Measurements from ENCODE around the gene PRICKLE2. TPM values are rescaled to one million over a fixed set of nuclear protein-coding genes. Genes with fewer than 3 reads are reported as not detected.

PRICKLE2 gene
- total RNA-seq, 8 experiments from 2014 or later = 2.1 to 43.1 (median 12.0) TPM

DNA sequence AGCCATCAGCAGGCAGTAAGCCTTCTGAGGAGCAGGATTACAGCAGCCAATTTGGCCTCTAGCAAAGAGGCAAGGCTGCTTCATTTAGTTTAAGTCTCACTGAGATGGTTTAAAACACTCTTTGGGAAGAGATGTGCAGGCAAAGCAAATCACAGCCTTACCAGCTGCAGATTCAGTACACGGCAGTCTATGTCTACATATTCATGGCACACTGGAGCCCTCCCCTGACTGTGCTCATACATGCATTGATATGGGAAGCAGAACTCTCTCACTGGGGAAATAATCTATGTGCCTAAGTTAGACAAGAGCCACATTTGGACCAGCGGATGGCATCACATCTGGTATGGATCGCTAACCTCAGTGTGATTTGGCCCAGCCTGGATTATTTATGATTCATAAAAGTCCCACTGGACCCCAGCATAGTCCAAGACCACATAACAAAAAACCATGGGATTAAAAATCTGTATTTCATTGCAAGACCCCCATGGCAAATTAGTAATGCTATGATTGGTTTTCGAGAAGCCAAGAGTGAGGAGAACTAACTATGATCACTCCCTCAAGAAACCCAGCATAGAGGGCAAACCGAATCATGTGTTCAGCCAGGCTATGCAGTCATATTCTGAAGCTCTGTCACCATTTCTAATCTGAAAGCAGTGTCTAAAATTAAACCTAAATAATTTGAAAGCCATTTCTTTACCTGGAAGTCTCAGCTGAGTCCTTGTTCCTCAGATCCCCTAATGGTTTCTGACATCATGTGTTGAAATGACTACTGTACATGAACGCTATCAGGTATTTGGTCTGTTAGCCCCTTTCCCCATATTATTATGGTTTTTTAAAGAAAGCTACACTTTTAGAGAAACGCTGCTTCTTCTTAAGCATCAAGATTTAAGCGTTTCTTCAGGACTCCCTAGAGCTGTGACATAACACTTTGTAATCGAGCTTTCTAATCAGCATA, 1.2 kb downstream of the PRICKLE2 start:
- peak; percentile 38 to 73 (median 44) for ATAC-seq (replicated peaks in 6 of 8)
- WGBS, 10 experiments = 21 to 80% (median 36%) methylated on average over 1 to 7 of the region's 9 CpGs
- in situ Hi-C loops (cut with MboI; ENCODE audit: low pct_unique_long_range_greater_than_20kb in 2 of 9, low sequenced_read_pairs in 9 of 9, unreplicated experiment in 9 of 9) = loop anchor here in 2 of 9 experiments (25.0 kb wide), 1 partner anchor 187 kb away; no protein-coding TSS in a partner anchor
- Histone ChIP-seq H3K27ac (peak overlapping the region; percentile 53), H3K4me3 (peak overlapping the region; percentile 35 to 44 (median 38)), H3K4me1 (replicated peaks in 1 of 2) (peaks cover 43 to 51% of the 10 kb centered on the region in 2 donors)

DNA sequence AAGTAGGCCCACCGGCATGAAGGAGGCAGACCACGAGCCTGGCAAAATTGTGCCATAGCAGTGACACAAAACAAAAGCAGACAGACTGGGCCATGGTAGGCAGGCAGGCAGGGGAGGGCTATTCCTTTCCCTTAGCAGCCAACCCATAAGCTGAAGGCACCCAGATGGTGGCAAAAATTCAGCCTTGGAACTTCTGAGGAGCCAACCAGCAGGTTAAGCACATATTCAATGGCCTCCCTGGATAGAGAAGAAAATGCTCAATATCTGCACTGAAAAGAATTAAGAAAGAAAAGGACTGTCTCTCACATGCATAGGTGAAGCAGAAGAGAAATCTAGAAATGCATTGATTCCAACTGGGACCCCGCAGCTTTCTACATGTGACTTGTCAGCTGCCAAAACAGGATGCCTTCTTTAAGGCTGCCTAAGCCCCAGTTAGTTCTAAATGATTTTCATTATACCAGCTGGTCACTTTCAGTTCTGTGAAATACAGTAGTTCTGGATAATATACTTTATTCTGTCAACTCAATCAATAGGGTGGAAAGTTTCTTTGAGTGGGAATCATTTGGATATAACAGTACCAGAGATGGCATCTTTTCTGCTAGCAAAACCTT, 2.7 kb downstream of the PRICKLE2 start:
- peak overlapping the region; percentile 35 to 44 (median 38) for H3K4me3 ChIP-seq
- peaks cover 43 to 55% of the 10 kb centered on the region in 2 donors for H3K4me1 ChIP-seq (replicated peaks in 1 of 2)
- 79 to 100% (median 86%) methylated on average over 1 to 3 of the region's 3 CpGs; no CpG with 5 or more reads in 2 of the 10 experiments for WGBS, 10 experiments
- H3K27ac ChIP-seq = no peak overlapping the region
- in situ Hi-C loops (cut with MboI; ENCODE audit: low pct_unique_long_range_greater_than_20kb in 2 of 9, low sequenced_read_pairs in 9 of 9, unreplicated experiment in 9 of 9) = loop anchor here in 2 of 9 experiments (25.0 kb wide), 1 partner anchor 185 kb away; no protein-coding TSS in a partner anchor
- no peak for ATAC-seq (replicated peaks in 6 of 8)

DNA sequence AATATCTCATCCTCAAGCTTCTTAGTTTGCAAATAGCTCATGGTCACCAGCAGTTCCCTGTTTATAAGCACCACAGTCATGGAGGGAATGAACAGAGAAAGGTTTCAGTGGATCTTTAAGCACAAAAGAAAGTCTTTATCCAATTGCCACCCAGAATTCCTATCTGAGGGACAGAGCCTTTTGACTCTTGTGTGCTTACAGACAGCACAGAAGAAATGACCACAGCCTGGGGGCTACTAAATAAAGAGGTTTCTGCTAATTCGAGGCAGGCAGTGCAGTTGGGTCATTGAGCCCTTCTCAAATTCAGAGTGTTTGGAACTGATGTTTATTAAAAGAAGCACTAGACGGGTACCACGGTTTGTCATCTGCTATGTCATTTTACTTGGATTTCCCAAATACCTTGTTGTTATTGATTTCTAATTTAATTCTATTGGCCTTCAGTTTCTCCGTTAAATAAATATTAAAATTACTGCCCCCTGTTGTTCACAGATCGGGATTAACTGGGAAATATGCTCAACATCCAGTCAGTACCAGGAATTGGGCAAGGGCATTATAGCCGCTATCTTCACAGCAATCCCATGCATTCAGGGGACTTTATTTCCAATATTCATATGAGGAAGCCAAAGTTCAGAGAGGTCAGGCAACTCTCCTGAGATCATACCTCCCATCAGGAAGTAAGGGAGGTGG, 3.6 kb downstream of the PRICKLE2 start:
- Histone ChIP-seq H3K4me1 (replicated peaks in 1 of 2) (peaks cover 42 to 50% of the 10 kb centered on the region in 2 donors), H3K27ac (no peak overlapping the region), H3K4me3 (peak overlapping the region; percentile 11 to 44 (median 38))
- ATAC-seq (replicated peaks in 6 of 8) = no peak
- in situ Hi-C loops (cut with MboI; ENCODE audit: low pct_unique_long_range_greater_than_20kb in 2 of 9, low sequenced_read_pairs in 9 of 9, unreplicated experiment in 9 of 9) = loop anchor here in 2 of 9 experiments (25.0 kb wide), 1 partner anchor 184 kb away; no protein-coding TSS in a partner anchor
- 47 to 83% (median 68%) methylated on average over 2 to 6 of the region's 6 CpGs; no CpG with 5 or more reads in 1 of the 10 experiments for WGBS, 10 experiments

- Histone ChIP-seq H3K27ac (no peak overlapping the region), H3K4me1 (replicated peaks in 1 of 2) (peaks cover 46 to 50% of the 10 kb centered on the region in 2 donors), H3K4me3 (peak overlapping the region in 3 of 5 donors; percentile 4 to 42 (median 38))
- in situ Hi-C loops (cut with MboI; ENCODE audit: low pct_unique_long_range_greater_than_20kb in 2 of 9, low sequenced_read_pairs in 9 of 9, unreplicated experiment in 9 of 9) = loop anchor here in 2 of 9 experiments (25.0 kb wide), 1 partner anchor 183 kb away; no protein-coding TSS in a partner anchor
- no peak for ATAC-seq (replicated peaks in 6 of 8)
- WGBS, 10 experiments = 0 to 66% (median 50%) methylated on average over 1 to 8 of the region's 8 CpGs; no CpG with 5 or more reads in 1 of the 10 experiments
Observed at GRCh38 chr3:64220161-64220914, 4.9 kb downstream of the PRICKLE2 start.

GRCh38 chr3:64218746-64219145, 6.5 kb downstream of the PRICKLE2 start:
- 17 to 60% (median 41%) methylated on average over 1 to 3 of the region's 4 CpGs; no CpG with 5 or more reads in 4 of the 10 experiments for WGBS, 10 experiments
- no peak overlapping the region for H3K4me3 ChIP-seq
- peaks cover 45 to 50% of the 10 kb centered on the region in 2 donors for H3K4me1 ChIP-seq (replicated peaks in 1 of 2)
- ATAC-seq (replicated peaks in 6 of 8) = no peak
- in situ Hi-C loops (cut with MboI; ENCODE audit: low pct_unique_long_range_greater_than_20kb in 2 of 9, low sequenced_read_pairs in 9 of 9, unreplicated experiment in 9 of 9) = loop anchor here in 2 of 9 experiments (25.0 kb wide), 1 partner anchor 181 kb away; no protein-coding TSS in a partner anchor
- no peak overlapping the region for H3K27ac ChIP-seq

DNA sequence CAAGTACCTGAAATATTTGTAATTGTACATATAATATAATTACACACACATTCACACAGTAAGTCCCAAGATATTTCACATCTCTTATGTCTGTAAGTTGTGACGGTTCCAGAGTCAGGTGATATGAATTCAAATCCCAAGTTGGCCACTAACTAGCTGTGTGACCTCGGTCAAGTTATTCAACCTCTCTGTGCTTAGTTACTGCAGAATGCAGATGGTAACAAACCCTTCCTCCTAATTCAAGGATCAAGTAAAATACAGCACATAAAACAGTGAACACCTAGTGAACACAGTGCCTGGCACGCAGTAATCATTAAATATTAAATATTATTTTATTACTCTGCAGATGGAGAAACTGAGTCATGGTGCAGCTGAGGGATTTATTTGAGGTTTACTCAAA, 6.9 kb downstream of the PRICKLE2 start:
- in situ Hi-C loops (cut with MboI; ENCODE audit: low pct_unique_long_range_greater_than_20kb in 2 of 9, low sequenced_read_pairs in 9 of 9, unreplicated experiment in 9 of 9) = loop anchor here in 2 of 9 experiments (25.0 kb wide), 1 partner anchor 181 kb away; no protein-coding TSS in a partner anchor
- Histone ChIP-seq H3K4me3 (no peak overlapping the region), H3K27ac (no peak overlapping the region), H3K4me1 (replicated peaks in 1 of 2) (peaks cover 45 to 50% of the 10 kb centered on the region in 2 donors)
- 29 to 100% (median 69%) methylated on average over 1 to 3 of the region's 3 CpGs; no CpG with 5 or more reads in 1 of the 10 experiments for WGBS, 10 experiments
- no peak for ATAC-seq (replicated peaks in 6 of 8)

DNA sequence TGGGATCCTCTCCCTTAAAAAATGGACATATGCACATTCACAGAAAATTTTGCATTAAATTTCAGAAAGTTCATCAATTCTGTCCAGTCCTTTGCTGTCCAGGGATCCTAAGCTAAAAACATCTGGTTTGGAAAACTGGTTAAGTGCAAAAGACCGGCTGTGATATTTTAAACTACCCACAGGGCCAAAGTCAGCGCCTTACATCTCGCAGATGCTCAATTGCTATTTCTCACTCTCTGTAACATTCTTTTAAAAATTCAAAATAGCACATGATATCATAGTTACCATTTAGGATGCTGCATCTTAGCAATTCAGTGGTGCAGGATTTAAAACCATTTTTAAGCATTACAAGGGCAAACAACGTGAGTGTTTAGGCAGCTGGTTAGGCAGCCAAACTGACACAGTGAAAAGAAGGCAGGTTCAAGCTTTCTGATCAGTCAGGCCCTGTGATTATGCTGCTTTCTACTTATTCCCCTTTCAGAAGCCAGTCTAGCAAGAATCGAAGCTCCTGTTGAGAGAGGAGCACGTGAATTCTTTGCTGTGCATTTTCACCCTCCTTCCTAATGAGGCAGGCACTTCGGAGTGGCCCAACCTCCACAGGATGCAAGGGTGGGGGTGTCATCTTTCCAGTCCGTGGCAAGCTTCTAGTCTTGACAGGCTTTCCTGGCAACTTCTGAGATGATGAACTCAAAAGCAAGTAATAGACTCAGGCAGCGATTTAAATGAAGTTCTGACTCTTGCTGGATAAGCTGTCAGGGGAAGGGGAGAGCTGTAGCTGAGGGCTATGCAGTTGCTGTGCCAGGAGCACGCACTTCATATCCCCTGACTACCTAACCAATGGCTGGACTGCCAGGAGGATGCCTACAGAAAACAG, 8.8 kb downstream of the PRICKLE2 start:
- H3K27ac ChIP-seq = no peak overlapping the region

GRCh38 chr3:64215559-64215958, 9.7 kb downstream of the PRICKLE2 start:
- peaks cover 24 to 30% of the 10 kb centered on the region in 2 donors for H3K4me1 ChIP-seq (replicated peaks in 1 of 2)
- WGBS, 10 experiments = 86 to 100% (median 98%) methylated on average over 2 to 3 of the region's 3 CpGs
- no peak overlapping the region for H3K27ac ChIP-seq
- no peak for ATAC-seq (replicated peaks in 6 of 8)
- in situ Hi-C loops (cut with MboI; ENCODE audit: low pct_unique_long_range_greater_than_20kb in 2 of 9, low sequenced_read_pairs in 9 of 9, unreplicated experiment in 9 of 9) = loop anchor here in 2 of 9 experiments (25.0 kb wide), 1 partner anchor 178 kb away; no protein-coding TSS in a partner anchor
- H3K4me3 ChIP-seq = no peak overlapping the region

More for the DNA sequence above, 8.8 kb downstream of the PRICKLE2 start:
- H3K4me1 ChIP-seq (replicated peaks in 1 of 2) = peaks cover 34 to 39% of the 10 kb centered on the region in 2 donors
- H3K4me3 ChIP-seq = no peak overlapping the region
- in situ Hi-C loops (cut with MboI; ENCODE audit: low pct_unique_long_range_greater_than_20kb in 2 of 9, low sequenced_read_pairs in 9 of 9, unreplicated experiment in 9 of 9) = loop anchor here in 2 of 9 experiments (25.0 kb wide), 1 partner anchor 179 kb away; no protein-coding TSS in a partner anchor
- WGBS, 10 experiments = 0 to 93% (median 35%) methylated on average over 1 to 10 of the region's 10 CpGs
- peak; percentile 32 to 93 (median 85) for ATAC-seq (replicated peaks in 6 of 8)

DNA sequence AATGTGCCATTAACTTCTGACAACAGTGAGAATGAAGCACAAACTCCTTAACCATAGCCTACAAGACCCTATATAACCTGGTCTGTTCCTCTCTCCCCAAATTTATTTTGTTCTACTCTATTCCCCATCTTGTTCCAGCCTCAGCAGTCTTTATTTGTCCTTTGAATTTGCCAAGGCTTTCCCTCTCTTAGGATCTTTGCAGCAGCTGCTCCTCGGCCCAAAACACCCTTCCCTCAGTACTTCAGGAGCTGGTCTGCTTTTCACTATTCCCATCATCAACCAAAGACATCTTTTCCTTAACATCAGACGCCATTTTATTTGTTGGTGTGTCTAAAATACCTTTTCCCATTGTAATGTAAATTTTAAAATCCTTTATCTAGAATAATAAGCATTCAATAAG, 10.2 kb downstream of the PRICKLE2 start:
- ATAC-seq (replicated peaks in 6 of 8) = no peak
- Histone ChIP-seq H3K27ac (no peak overlapping the region), H3K4me3 (no peak overlapping the region), H3K4me1 (replicated peaks in 1 of 2) (peaks cover 20 to 25% of the 10 kb centered on the region in 2 donors)
- in situ Hi-C loops (cut with MboI; ENCODE audit: low pct_unique_long_range_greater_than_20kb in 2 of 9, low sequenced_read_pairs in 9 of 9, unreplicated experiment in 9 of 9) = loop anchor here in 2 of 9 experiments (25.0 kb wide), 1 partner anchor 178 kb away; no protein-coding TSS in a partner anchor
- 10 to 100% (median 62%) methylated on average over 1 to 2 of the region's 2 CpGs; no CpG with 5 or more reads in 2 of the 10 experiments for WGBS, 10 experiments

- H3K4me1 ChIP-seq (replicated peaks in 1 of 2) = peaks cover 18 to 19% of the 10 kb centered on the region in 2 donors
- in situ Hi-C loops (cut with MboI; ENCODE audit: low pct_unique_long_range_greater_than_20kb in 2 of 9, low sequenced_read_pairs in 9 of 9, unreplicated experiment in 9 of 9) = loop anchor here in 2 of 9 experiments (25.0 kb wide), 1 partner anchor 177 kb away; no protein-coding TSS in a partner anchor
- WGBS, 10 experiments = 0 to 100% (median 81%) methylated on average over 1 to 11 of the region's 11 CpGs; no CpG with 5 or more reads in 1 of the 10 experiments
Observed at GRCh38 chr3:64214381-64215018, 10.8 kb downstream of the PRICKLE2 start.

More at GRCh38 chr3:64214381-64215018, 10.8 kb downstream of the PRICKLE2 start:
- ATAC-seq (replicated peaks in 6 of 8) = peak in 3 of 8 experiments; percentile 71 to 86 (median 71)
- no peak overlapping the region for H3K4me3 ChIP-seq
- H3K27ac ChIP-seq = no peak overlapping the region

Measured in motor neuron (in vitro differentiated cells).